IMR-90 (cell line): ENCODE measurements around the gene ETV6.

Source experiments
- BHLHE40 ChIP-seq: fragments of 150-350 bp; IDR thresholded peaks from 2 replicates; pipeline ENCODE4 v1.6.1; 2016; ENCODE audit warnings: mild to moderate bottlenecking, low read depth, low read length
- CEBPB ChIP-seq: IDR thresholded peaks from 2 replicates; pipeline ENCODE4 v1.6.1; 2012; ENCODE audit warnings: low read depth, low read length, improper control_type of control experiment
- CHD1 ChIP-seq: IDR thresholded peaks from 2 replicates; pipeline ENCODE4 v1.6.1; 2012; ENCODE audit warnings: low read depth, low read length, improper control_type of control experiment
- CTCF ChIP-seq: conservative IDR thresholded peaks from 2 replicates; pipeline ENCODE4 v1.5.1; 2012; ENCODE audit warnings: mild to moderate bottlenecking, low read depth, low read length, improper control_type of control experiment
- ELK1 ChIP-seq: fragments of 150-350 bp; IDR thresholded peaks from 2 replicates; pipeline ENCODE4 v1.6.1; 2016; ENCODE audit warnings: low read depth, mild to moderate bottlenecking, low read length, moderate library complexity, borderline replicate concordance
- MAZ ChIP-seq: IDR thresholded peaks from 2 replicates; pipeline ENCODE4 v1.6.1; 2012; ENCODE audit warnings: low read depth, mild to moderate bottlenecking, low read length, improper control_type of control experiment, moderate library complexity, borderline replicate concordance
- POLR2A ChIP-seq: IDR thresholded peaks from 2 replicates; pipeline ENCODE4 v1.6.1; 2012; ENCODE audit warnings: mild to moderate bottlenecking, low read depth, low read length
- RAD21 ChIP-seq: IDR thresholded peaks from 2 replicates; pipeline ENCODE4 v1.6.1; 2012; ENCODE audit warnings: low read length, improper control_type of control experiment
- RCOR1 ChIP-seq: IDR thresholded peaks from 2 replicates; pipeline ENCODE4 v1.6.1; 2012; ENCODE audit warnings: mild to moderate bottlenecking, low read length, improper control_type of control experiment; ENCODE audit not compliant: insufficient replicate concordance
- RFX5 ChIP-seq: IDR thresholded peaks from 2 replicates; pipeline ENCODE4 v1.8.0; 2012; ENCODE audit warnings: low read depth, mild to moderate bottlenecking, low read length, moderate library complexity
- USF2 ChIP-seq: fragments of 150-350 bp; IDR thresholded peaks from 2 replicates; pipeline ENCODE4 v1.6.1; 2017; ENCODE audit warnings: mild to moderate bottlenecking, antibody characterized with exemption, low read length, low read depth

DNA sequence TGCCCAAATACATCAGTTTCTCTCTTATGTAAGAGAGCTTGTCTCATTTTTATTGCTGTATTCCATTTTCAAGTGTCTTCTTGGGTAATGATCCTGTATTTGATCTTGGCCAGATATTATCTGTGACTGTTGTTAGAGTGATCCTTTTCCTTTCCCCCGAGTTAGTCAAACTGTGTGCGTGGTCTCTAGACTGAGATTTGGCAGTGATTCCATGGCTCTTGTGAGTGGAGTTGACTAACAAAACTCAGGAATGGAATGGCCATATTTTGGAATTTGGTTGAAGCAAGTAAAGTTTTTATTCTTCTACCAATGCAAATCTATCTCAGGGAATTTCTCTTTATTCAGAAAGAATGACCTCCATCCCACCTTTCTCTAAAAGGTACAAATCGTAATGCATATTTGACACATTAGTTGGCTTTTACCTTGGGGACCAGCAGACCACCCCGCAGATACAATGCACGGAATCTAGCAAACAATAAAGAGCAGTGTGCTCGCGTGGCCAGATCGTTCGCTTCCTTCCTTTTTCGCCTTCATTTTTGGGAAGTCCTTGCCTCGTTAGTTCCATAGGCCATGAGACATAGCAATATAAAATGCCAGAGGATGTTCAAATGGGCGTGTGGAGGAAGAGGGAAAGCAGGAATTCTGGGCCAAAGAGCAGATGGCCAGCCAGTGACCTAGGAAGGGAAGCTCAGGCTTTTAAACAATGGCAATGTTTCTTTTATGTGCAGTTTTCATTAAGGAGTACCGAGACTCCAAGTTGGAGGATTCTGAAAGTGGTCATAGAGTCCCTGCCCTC, 24.4 kb downstream of the ETV6 start:
- TF ChIP-seq CTCF (no peak), POLR2A (no peak), RCOR1 (no peak), BHLHE40 (no peak), CEBPB (no peak), RFX5 (no peak), USF2 (no peak), CHD1 (no peak), ELK1 (no peak), MAZ (no peak), RAD21 (no peak)
